Activated naive CD4-positive, alpha-beta T cell treated with anti-CD3 and anti-CD28 coated beads, Interleukin-2, amount 10 ng/mL, durations not matched to agents 7 days and 5 days (primary cell): ENCODE results near the gene DELE1.
A peak's percentile ranks its signal among the peaks of the same experiment; 100 is the strongest.

Experiments used
- CTCF ChIA-PET: fragments of 350-600 bp; sonication (Branson Sonifier 250); formaldehyde crosslinking; loops from one replicate; lab custom pipeline; 2021; ENCODE audit warnings: antibody characterized with exemption; lab: Charles Lee
- DNase-seq: peaks from one replicate; pipeline ENCODE4 v3.0.0-alpha.2; 2020
- H3K27ac Mint-ChIP-seq: one replicate; pipeline ENCODE4 v1.8.0; 2021; ENCODE audit warnings: mild to moderate bottlenecking, moderate library complexity, mixed read lengths
- H3K27me3 Mint-ChIP-seq: one replicate; pipeline ENCODE4 v1.8.0; 2021; ENCODE audit warnings: mild to moderate bottlenecking, mixed read lengths
- H3K36me3 Mint-ChIP-seq: one replicate; pipeline ENCODE4 v1.8.0; 2021; ENCODE audit warnings: mixed read lengths
- H3K4me1 Mint-ChIP-seq: one replicate; pipeline ENCODE4 v1.8.0; 2021; ENCODE audit warnings: mixed read lengths
- H3K4me3 Mint-ChIP-seq: one replicate; pipeline ENCODE4 v1.8.0; 2021; ENCODE audit warnings: mild to moderate bottlenecking, moderate library complexity, mixed read lengths
- H3K9me3 Mint-ChIP-seq: one replicate; pipeline ENCODE4 v1.8.0; 2021; ENCODE audit warnings: mixed read lengths

The DELE1 gene

GRCh38 chr5:141944076-141944475, 20.4 kb downstream of the DELE1 start:
- Mint-ChIP-seq H3K4me1 (peaks cover 10% of the 10 kb centered on the region), H3K4me3 (no peak overlapping the region), H3K9me3 (no peaks in the 10 kb centered on the region), H3K36me3 (peaks cover 19% of the 10 kb centered on the region), H3K27ac (no peak overlapping the region), H3K27me3 (peaks cover 6% of the 10 kb centered on the region)
- CTCF ChIA-PET, result interaction anchor here (5.0 kb wide), 1 partner anchor 15 kb away, joined by 39 read pairs; the partner anchor contains the start of gene PCDH12
- no peak for DNase-seq

- H3K9me3 Mint-ChIP-seq, result no peaks in the 10 kb centered on the region
- H3K27me3 Mint-ChIP-seq, result peaks cover 6% of the 10 kb centered on the region
- peaks cover 11% of the 10 kb centered on the region for H3K4me1 Mint-ChIP-seq
- CTCF ChIA-PET, result interaction anchor here (1.3 kb wide), 1 partner anchor 16 kb away, joined by 3 read pairs; no protein-coding TSS in a partner anchor
- DNase-seq, result no peak
- no peak overlapping the region for H3K4me3 Mint-ChIP-seq
- H3K27ac Mint-ChIP-seq, result no peak overlapping the region
- peaks cover 7% of the 10 kb centered on the region for H3K36me3 Mint-ChIP-seq
Measured at GRCh38 chr5:141945511-141946051, 21.9 kb downstream of the DELE1 start.

GRCh38 chr5:141947316-141947715, 23.6 kb downstream of the DELE1 start:
- no peak for DNase-seq
- Mint-ChIP-seq H3K4me3 (no peak overlapping the region), H3K27ac (no peak overlapping the region), H3K27me3 (peaks cover 6% of the 10 kb centered on the region), H3K36me3 (no peaks in the 10 kb centered on the region), H3K9me3 (no peaks in the 10 kb centered on the region), H3K4me1 (peaks cover 20% of the 10 kb centered on the region)
- CTCF ChIA-PET, result interaction anchor here (1.0 to 2.8 kb wide), 4 partner anchors 10 to 256 kb away, joined by 3 to 13 read pairs (median 4); partner anchors contain the start of gene PCDH12

GRCh38 chr5:141948812-141949211, 25.1 kb downstream of the DELE1 start:
- CTCF ChIA-PET, result interaction anchor here (0.6 to 2.8 kb wide), 4 partner anchors 9 to 63 kb away, joined by 3 to 13 read pairs (median 4); partner anchors contain the start of genes PCDH12 and RNF14
- Mint-ChIP-seq H3K36me3 (no peaks in the 10 kb centered on the region), H3K9me3 (no peaks in the 10 kb centered on the region), H3K4me1 (peaks cover 21% of the 10 kb centered on the region), H3K27ac (no peak overlapping the region), H3K4me3 (no peak overlapping the region), H3K27me3 (peaks cover 6% of the 10 kb centered on the region)
- no peak for DNase-seq

GRCh38 chr5:141949511-141949910, 25.8 kb downstream of the DELE1 start:
- H3K4me1 Mint-ChIP-seq, result peaks cover 27% of the 10 kb centered on the region
- H3K4me3 Mint-ChIP-seq, result no peak overlapping the region
- no peaks in the 10 kb centered on the region for H3K36me3 Mint-ChIP-seq
- H3K9me3 Mint-ChIP-seq, result no peaks in the 10 kb centered on the region
- no peak for DNase-seq
- CTCF ChIA-PET, result interaction anchor here (0.6 to 1.1 kb wide), 2 partner anchors 19 to 64 kb away, joined by 3 read pairs; partner anchors contain the start of gene RNF14
- H3K27me3 Mint-ChIP-seq, result peaks cover 6% of the 10 kb centered on the region
- no peak overlapping the region for H3K27ac Mint-ChIP-seq

- DNase-seq, result no peak
- H3K9me3 Mint-ChIP-seq, result no peaks in the 10 kb centered on the region
- H3K27ac Mint-ChIP-seq, result no peak overlapping the region
- H3K4me1 Mint-ChIP-seq, result peaks cover 28% of the 10 kb centered on the region
- CTCF ChIA-PET, result interaction anchor here (3.3 kb wide), 1 partner anchor 11 kb away, joined by 16 read pairs; no protein-coding TSS in a partner anchor
- H3K36me3 Mint-ChIP-seq, result no peaks in the 10 kb centered on the region
- H3K4me3 Mint-ChIP-seq, result no peak overlapping the region
- H3K27me3 Mint-ChIP-seq, result peaks cover 6% of the 10 kb centered on the region
Measured at GRCh38 chr5:141950207-141951005, 26.7 kb downstream of the DELE1 start.

GRCh38 chr5:141951332-141951781, 27.7 kb downstream of the DELE1 start:
- H3K4me1 Mint-ChIP-seq, result peaks cover 28% of the 10 kb centered on the region
- peaks cover 6% of the 10 kb centered on the region for H3K27me3 Mint-ChIP-seq
- peak; percentile 41 for DNase-seq
- no peak overlapping the region for H3K27ac Mint-ChIP-seq
- H3K9me3 Mint-ChIP-seq, result no peaks in the 10 kb centered on the region
- no peaks in the 10 kb centered on the region for H3K36me3 Mint-ChIP-seq
- CTCF ChIA-PET, result interaction anchor here (0.6 to 3.3 kb wide), 4 partner anchors 8 to 259 kb away, joined by 3 to 16 read pairs (median 6); no protein-coding TSS in a partner anchor
- no peak overlapping the region for H3K4me3 Mint-ChIP-seq

- H3K4me1 Mint-ChIP-seq, result peaks cover 31% of the 10 kb centered on the region
- no peaks in the 10 kb centered on the region for H3K36me3 Mint-ChIP-seq
- H3K4me3 Mint-ChIP-seq, result no peak overlapping the region
- H3K27me3 Mint-ChIP-seq, result peaks cover 9% of the 10 kb centered on the region
- H3K9me3 Mint-ChIP-seq, result no peaks in the 10 kb centered on the region
- CTCF ChIA-PET, result interaction anchor here (1.7 to 3.3 kb wide), 2 partner anchors 9 to 260 kb away, joined by 8 to 16 read pairs; no protein-coding TSS in a partner anchor
- no peak for DNase-seq
- H3K27ac Mint-ChIP-seq, result no peak overlapping the region
Measured at GRCh38 chr5:141952020-141952419, 28.3 kb downstream of the DELE1 start.

GRCh38 chr5:141954194-141954593, 30.5 kb downstream of the DELE1 start:
- no peak overlapping the region for H3K27ac Mint-ChIP-seq
- no peak overlapping the region for H3K4me3 Mint-ChIP-seq
- H3K27me3 Mint-ChIP-seq, result peaks cover 3% of the 10 kb centered on the region
- H3K36me3 Mint-ChIP-seq, result no peaks in the 10 kb centered on the region
- CTCF ChIA-PET, result interaction anchor here (0.5 to 1.5 kb wide), 5 partner anchors 10 to 262 kb away, joined by 3 to 5 read pairs (median 4); no protein-coding TSS in a partner anchor
- H3K4me1 Mint-ChIP-seq, result peaks cover 52% of the 10 kb centered on the region
- no peak for DNase-seq
- no peaks in the 10 kb centered on the region for H3K9me3 Mint-ChIP-seq

GRCh38 chr5:141957367-141957996, 33.8 kb downstream of the DELE1 start:
- CTCF ChIA-PET, result interaction anchor here (0.9 to 10.4 kb wide), 11 partner anchors 9 to 264 kb away, joined by 3 to 155 read pairs (median 5); partner anchors contain the start of genes PCDH1 and RNF14
- H3K36me3 Mint-ChIP-seq, result no peaks in the 10 kb centered on the region
- H3K4me1 Mint-ChIP-seq, result peaks cover 59% of the 10 kb centered on the region
- H3K9me3 Mint-ChIP-seq, result no peaks in the 10 kb centered on the region
- peak overlapping the region; percentile 86 for H3K27ac Mint-ChIP-seq
- H3K4me3 Mint-ChIP-seq, result peak overlapping the region; percentile 77
- H3K27me3 Mint-ChIP-seq, result peaks cover 3% of the 10 kb centered on the region
- DNase-seq, result no peak

- Mint-ChIP-seq H3K27me3 (peaks cover 3% of the 10 kb centered on the region), H3K9me3 (no peaks in the 10 kb centered on the region), H3K4me1 (peaks cover 59% of the 10 kb centered on the region), H3K4me3 (peak within 1 kb of the TSS; percentile 77), H3K27ac (peak within 1 kb of the TSS; percentile 86), H3K36me3 (no peaks in the 10 kb centered on the region)
- CTCF ChIA-PET, result interaction anchor here (0.9 to 10.4 kb wide), 12 partner anchors 9 to 264 kb away, joined by 3 to 155 read pairs (median 5); partner anchors contain the start of genes DELE1, PCDH1 and RNF14
- peak; percentile 56 for DNase-seq
Measured at GRCh38 chr5:141958113-141958512, 34.4 kb downstream of the DELE1 start, which contains the start of gene PCDH12. Gene PCDH12 (minus strand): TSS chr5:141958202. CDS start chr5:141957851, 351 bp downstream.

- peaks cover 3% of the 10 kb centered on the region for H3K27me3 Mint-ChIP-seq
- peak overlapping the region; percentile 77 for H3K4me3 Mint-ChIP-seq
- H3K27ac Mint-ChIP-seq, result peak overlapping the region; percentile 86
- H3K9me3 Mint-ChIP-seq, result no peaks in the 10 kb centered on the region
- CTCF ChIA-PET, result interaction anchor here (1.0 to 10.4 kb wide), 12 partner anchors 10 to 265 kb away, joined by 3 to 155 read pairs (median 6); partner anchors contain the start of genes DELE1, PCDH1 and RNF14
- DNase-seq, result no peak
- H3K4me1 Mint-ChIP-seq, result peaks cover 59% of the 10 kb centered on the region
- H3K36me3 Mint-ChIP-seq, result no peaks in the 10 kb centered on the region
Measured at GRCh38 chr5:141958546-141959172, 35.0 kb downstream of the DELE1 start.

- peak; percentile 41 for DNase-seq
- Mint-ChIP-seq H3K27ac (peak overlapping the region; percentile 53), H3K9me3 (no peaks in the 10 kb centered on the region)
Measured at GRCh38 chr5:141960018-141960417, 36.3 kb downstream of the DELE1 start.

More at GRCh38 chr5:141960018-141960417, 36.3 kb downstream of the DELE1 start:
- Mint-ChIP-seq H3K4me3 (no peak overlapping the region), H3K27me3 (peaks cover 3% of the 10 kb centered on the region), H3K36me3 (no peaks in the 10 kb centered on the region), H3K4me1 (peaks cover 52% of the 10 kb centered on the region)
- CTCF ChIA-PET, result interaction anchor here (0.7 to 10.4 kb wide), 39 partner anchors 8 to 341 kb away, joined by 3 to 155 read pairs (median 5); partner anchors contain the start of genes DELE1, PCDH1 and RNF14
